Panc1 (cell line): Measurements from ENCODE around the gene FAM222B. TPM values are rescaled to one million over a fixed set of nuclear protein-coding genes. Genes with fewer than 3 reads are reported as not detected.

ENCODE experiments used
- ATAC-seq: fragments of 200-7000 bp; cut with Tn5 transposase; 2 replicates; pipeline ENCODE4 v1.9.1; 2020; ENCODE audit warnings: mild to moderate bottlenecking, moderate library complexity
- BruUV-seq: library from RNA; stranded (reverse); fragments of 400-500 nt; replicated peaks from 2 replicates; lab custom pipeline; 2021; lab: Mats Ljungman, UMichigan
- CTCF ChIA-PET: fragments of 300-600 bp; sonication (Branson Sonifier 250); formaldehyde crosslinking; loops from one replicate; lab custom pipeline; 2022; ENCODE audit warnings: antibody characterized with exemption; lab: Charles Lee
- POLR2A ChIA-PET: fragments of 300-600 bp; sonication (Branson Sonifier 250); formaldehyde crosslinking; loops from one replicate; lab custom pipeline; 2022; ENCODE audit warnings: antibody characterized with exemption; lab: Charles Lee
- DNase-seq: peaks from one replicate; pipeline ENCODE4 v3.0.0-alpha.2; 2010; ENCODE audit warnings: low read depth, low spot score
- H3K27ac ChIP-seq: 2 replicates; pipeline ENCODE4 v1.5.1; 2011; ENCODE audit warnings: mild to moderate bottlenecking, low read length, inconsistent platforms
- H3K27me3 ChIP-seq: fragments of 200-500 bp; sonication (Bioruptor generic); 2 replicates; pipeline ENCODE4 v1.6.0; 2014; ENCODE audit warnings: low read length, inconsistent platforms; ENCODE audit not compliant: control insufficient read depth, insufficient read depth
- H3K36me3 ChIP-seq: fragments of 200-500 bp; sonication (Bioruptor generic); 2 replicates; pipeline ENCODE4 v1.5.1; 2014; ENCODE audit warnings: inconsistent platforms, mild to moderate bottlenecking, low read length, moderate library complexity; ENCODE audit not compliant: control insufficient read depth, insufficient read depth
- H3K4me1 ChIP-seq: 2 replicates; pipeline ENCODE4 v1.5.1; 2011; ENCODE audit warnings: inconsistent platforms, mild to moderate bottlenecking, low read length, moderate library complexity; ENCODE audit not compliant: control insufficient read depth, insufficient read depth
- H3K4me3 ChIP-seq, 2 experiments: 2 replicates each; pipeline ENCODE4 v1.5.1; 2011 to 2012; ENCODE audit warnings: low read depth in 2 of 2, low read length in 2 of 2, mild to moderate bottlenecking in 2 of 2, inconsistent platforms in 1 of 2, moderate library complexity in 1 of 2
- H3K9me3 ChIP-seq: fragments of 200-500 bp; sonication (Bioruptor generic); 2 replicates; pipeline ENCODE4 v1.5.1; 2014; ENCODE audit warnings: low read depth, mild to moderate bottlenecking, inconsistent platforms, low read length, moderate library complexity; ENCODE audit not compliant: control insufficient read depth, insufficient read depth
- POLR2AphosphoS5 ChIP-seq: IDR thresholded peaks from 2 replicates; pipeline ENCODE4 v1.6.1; 2012; ENCODE audit warnings: mild to moderate bottlenecking, low read depth, low read length, moderate library complexity
- REST ChIP-seq, 2 experiments: IDR thresholded peaks; 2 replicates each; pipeline ENCODE4 v1.6.1; 2011 to 2012; ENCODE audit warnings: low read depth in 2 of 2, control low read depth in 1 of 2, low read length in 1 of 2, mild to moderate bottlenecking in 1 of 2, moderate library complexity in 1 of 2; ENCODE audit not compliant: insufficient read depth in 1 of 2
- SIN3A ChIP-seq: IDR thresholded peaks from 2 replicates; pipeline ENCODE4 v1.6.1; 2012; ENCODE audit warnings: low read depth, mild to moderate bottlenecking, low read length, moderate library complexity, borderline replicate concordance; ENCODE audit not compliant: insufficient read depth
- TCF7L2 ChIP-seq: IDR thresholded peaks from 2 replicates; pipeline ENCODE4 v1.6.1; 2011; ENCODE audit warnings: mild to moderate bottlenecking, low read depth, low read length, inconsistent platforms
- in situ Hi-C: cut with HindIII; loops from 2 replicates; pipeline ENCODE4 v1.10.0; 2016; ENCODE audit warnings: low sequenced_read_pairs, low pct_unique_long_range_greater_than_20kb
- intact Hi-C: fragments of 100-400 bp; cut with micrococcal nuclease; formaldehyde crosslinking; loops from one replicate; pipeline ENCODE4 v1.10.0; 2022; ENCODE audit not compliant: unreplicated experiment
- total RNA-seq: library from RNA; stranded (reverse); gene quantifications from one replicate; pipeline ENCODE4 v1.2.1, GENCODE V29; 2021; ENCODE audit not compliant: unreplicated experiment
- TF ChIP-seq, protein P1 (sequence below): fragments of 450-650 bp; IDR thresholded peaks from 2 replicates; pipeline ENCODE4 v1.5.1; 2017; ENCODE audit warnings: mild to moderate bottlenecking

FAM222B gene
- total RNA-seq, 1 experiment from 2014 or later, result 38.5 TPM

DNA sequence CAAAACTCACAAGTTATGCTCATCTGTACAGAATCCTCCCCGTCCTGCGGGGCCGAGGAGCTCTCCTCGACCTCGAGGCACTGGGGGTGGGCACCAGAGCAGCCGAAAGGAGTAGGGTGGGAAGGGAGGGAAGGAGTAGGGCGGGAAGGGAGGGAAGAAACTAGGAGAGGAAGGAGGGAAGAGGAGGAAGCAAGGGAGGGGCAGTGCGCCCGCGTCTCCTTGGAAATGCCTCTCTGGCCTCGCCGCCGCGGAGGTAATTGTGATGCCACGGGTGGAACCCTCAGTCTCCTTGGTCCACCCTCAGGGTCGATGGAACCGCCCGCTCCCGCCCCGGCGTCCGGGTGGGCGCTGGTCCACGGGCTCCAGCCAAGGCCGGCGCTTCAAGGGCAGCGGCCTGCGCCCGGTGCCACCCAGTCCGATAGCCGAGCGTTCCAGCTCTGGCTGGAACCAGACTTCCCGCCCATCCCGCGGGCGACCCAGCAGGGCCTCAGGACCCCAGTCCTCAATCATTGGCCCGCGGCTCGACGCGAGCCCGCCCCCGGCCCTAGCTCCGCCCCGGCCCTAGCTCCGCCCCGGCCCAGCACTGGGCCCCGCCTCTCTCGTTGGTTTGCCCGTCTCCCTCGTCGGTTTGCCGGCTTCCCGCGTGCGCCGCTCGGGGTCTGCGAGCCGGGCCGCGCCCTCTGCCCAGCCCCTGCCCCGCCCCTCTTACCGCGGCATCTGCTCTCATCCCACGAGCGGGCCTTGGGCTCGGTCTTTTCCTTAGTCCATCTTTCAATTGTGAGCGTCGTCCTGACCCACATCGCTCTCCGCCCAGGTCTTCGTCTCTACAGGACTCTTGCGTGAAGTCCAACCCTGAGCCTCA is 131.5 kb downstream of the FAM222B start:
- H3K9me3 ChIP-seq, result no peaks in the 10 kb centered on the region
- ATAC-seq, result peak; percentile 92
- in situ Hi-C loops (no loop called here), intact Hi-C loops (no loop called here)
- ChIA-PET CTCF (interaction anchor here (1.6 kb wide), 1 partner anchor 16 kb away, joined by 8 read pairs; the partner anchor contains the start of gene TLCD1), POLR2A (interaction anchor here (0.6 to 2.5 kb wide), 4 partner anchors 9 to 234 kb away, joined by 5 to 39 read pairs (median 6); partner anchors contain the start of gene RPL23A)
- H3K27me3 ChIP-seq, result no peaks in the 10 kb centered on the region
- BruUV-seq, result no TSS peak
- H3K4me3 ChIP-seq, result peak overlapping the region; percentile 55 to 69
- peaks cover 24% of the 10 kb centered on the region for H3K4me1 ChIP-seq
- H3K36me3 ChIP-seq, result peaks cover 5% of the 10 kb centered on the region
- peak overlapping the region; percentile 96 for H3K27ac ChIP-seq
- DNase-seq, result no peak
- TF ChIP-seq TCF7L2 (peak; percentile 77), REST (IDR thresholded peaks at IDR 0.05; ENCODE audit: insufficient read depth in 1 of 2, low read depth in 2 of 2, low read length in 1 of 2) (no peak), SIN3A (peak; percentile 87; the same call in 1 of the 2 replicates), POLR2AphosphoS5 (peak; percentile 97)
- TF ChIP-seq, protein P1, sequence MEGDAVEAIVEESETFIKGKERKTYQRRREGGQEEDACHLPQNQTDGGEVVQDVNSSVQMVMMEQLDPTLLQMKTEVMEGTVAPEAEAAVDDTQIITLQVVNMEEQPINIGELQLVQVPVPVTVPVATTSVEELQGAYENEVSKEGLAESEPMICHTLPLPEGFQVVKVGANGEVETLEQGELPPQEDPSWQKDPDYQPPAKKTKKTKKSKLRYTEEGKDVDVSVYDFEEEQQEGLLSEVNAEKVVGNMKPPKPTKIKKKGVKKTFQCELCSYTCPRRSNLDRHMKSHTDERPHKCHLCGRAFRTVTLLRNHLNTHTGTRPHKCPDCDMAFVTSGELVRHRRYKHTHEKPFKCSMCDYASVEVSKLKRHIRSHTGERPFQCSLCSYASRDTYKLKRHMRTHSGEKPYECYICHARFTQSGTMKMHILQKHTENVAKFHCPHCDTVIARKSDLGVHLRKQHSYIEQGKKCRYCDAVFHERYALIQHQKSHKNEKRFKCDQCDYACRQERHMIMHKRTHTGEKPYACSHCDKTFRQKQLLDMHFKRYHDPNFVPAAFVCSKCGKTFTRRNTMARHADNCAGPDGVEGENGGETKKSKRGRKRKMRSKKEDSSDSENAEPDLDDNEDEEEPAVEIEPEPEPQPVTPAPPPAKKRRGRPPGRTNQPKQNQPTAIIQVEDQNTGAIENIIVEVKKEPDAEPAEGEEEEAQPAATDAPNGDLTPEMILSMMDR, result no peak

- no peak overlapping the region for H3K4me3 ChIP-seq
- ChIA-PET POLR2A (no interaction called here), CTCF (no interaction called here)
Measured at GRCh38 chr17:28707339-28707720, 135.3 kb downstream of the FAM222B start.

More at GRCh38 chr17:28707339-28707720, 135.3 kb downstream of the FAM222B start:
- no peak for TF ChIP-seq POLR2AphosphoS5
- TF ChIP-seq REST (IDR thresholded peaks at IDR 0.05; ENCODE audit: insufficient read depth in 1 of 2, low read depth in 2 of 2, low read length in 1 of 2), result no peak
- no peak for TF ChIP-seq TCF7L2
- no peak for TF ChIP-seq SIN3A
- TF ChIP-seq, protein P1, result no peak
- Histone ChIP-seq H3K36me3 (no peaks in the 10 kb centered on the region), H3K4me1 (peaks cover 5% of the 10 kb centered on the region), H3K9me3 (no peaks in the 10 kb centered on the region), H3K27me3 (no peaks in the 10 kb centered on the region), H3K27ac (no peak overlapping the region)
- ATAC-seq (no peak), DNase-seq (no peak)
- intact Hi-C loops (no loop called here), in situ Hi-C loops (no loop called here)
- BruUV-seq, result TSS peak; percentile 52
